GM12878 (cell line): Measurements from ENCODE around the gene GUCY1A2. TPM values are rescaled to one million over a fixed set of nuclear protein-coding genes. Genes with fewer than 3 reads are reported as not detected.

Experiments
- ATAC-seq: fragments of 200-7000 bp; cut with Tn5 transposase; 3 replicates; pipeline ENCODE4 v1.9.1; 2020; ENCODE audit warnings: mild to moderate bottlenecking, moderate library complexity
- BruUV-seq: library from RNA; stranded (reverse); fragments of 400-500 nt; replicated peaks from 2 replicates; lab custom pipeline; 2021; lab: Mats Ljungman, UMichigan
- CTCF ChIA-PET: fragments of 300-600 bp; sonication (Branson Sonifier 250); formaldehyde crosslinking; extraction: SDS; loops from one replicate; lab custom pipeline; 2021; ENCODE audit warnings: inconsistent platforms; lab: Yijun Ruan, JAX
- POLR2A ChIA-PET: fragments of 350-600 bp; formaldehyde crosslinking; extraction: SDS; loops from one replicate; lab custom pipeline; 2021; ENCODE audit warnings: inconsistent platforms; lab: Charles Lee
- RAD21 ChIA-PET: fragments of 300-600 bp; sonication (Branson Sonifier 250); formaldehyde crosslinking; loops from one replicate; lab custom pipeline; 2023; ENCODE audit warnings: antibody characterized with exemption; ENCODE audit not compliant: unreplicated experiment; lab: Charles Lee
- SMC1A ChIA-PET: fragments of 300-600 bp; sonication (Branson Sonifier 250); formaldehyde crosslinking; loops from one replicate; lab custom pipeline; 2023; ENCODE audit not compliant: unreplicated experiment, uncharacterized antibody; lab: Charles Lee
- DNase-seq: peaks from one replicate; pipeline ENCODE4 v3.0.0-alpha.2; 2011; ENCODE audit warnings: low read depth, low spot score
- FAIRE-seq: peaks from 3 replicates; lab custom pipeline; 2011; peaks lifted over from hg19 to GRCh38; lab: Jason Lieb, UNC
- H2AFZ ChIP-seq: 2 replicates; pipeline ENCODE4 v1.6.0; 2011; ENCODE audit warnings: low read depth, low read length, control low read depth; ENCODE audit not compliant: control insufficient read depth
- H3K27ac ChIP-seq: 2 replicates; pipeline ENCODE4 v1.5.1; 2011; ENCODE audit warnings: control low read depth; ENCODE audit not compliant: control insufficient read depth, insufficient read depth
- H3K27me3 ChIP-seq, 2 experiments: replicated peaks in 1 of 2; 2 replicates each; pipeline versions ENCODE4 v1.6.0 to v1.6.1; 2011; ENCODE audit warnings: low read length in 1 of 2; ENCODE audit not compliant: control insufficient read depth in 2 of 2, insufficient read depth in 2 of 2
- H3K36me3 ChIP-seq, 2 experiments: 2 replicates each; pipeline ENCODE4 v1.5.1; 2011; ENCODE audit warnings: low read length in 1 of 2; ENCODE audit not compliant: control insufficient read depth in 2 of 2, insufficient read depth in 2 of 2
- H3K4me1 ChIP-seq: 2 replicates; pipeline ENCODE4 v1.6.1; 2011; ENCODE audit warnings: mild to moderate bottlenecking, low read length, moderate library complexity, mixed read lengths; ENCODE audit not compliant: control insufficient read depth, insufficient read depth
- H3K4me2 ChIP-seq: 2 replicates; pipeline ENCODE4 v1.6.0; 2011; ENCODE audit warnings: control low read depth; ENCODE audit not compliant: control insufficient read depth, insufficient read depth
- H3K4me3 ChIP-seq: fragments of 200-600 bp; sonication (generic); 2 replicates; pipeline ENCODE4 v1.5.1; 2016
- H3K79me2 ChIP-seq: 2 replicates; pipeline ENCODE4 v1.6.0; 2011; ENCODE audit warnings: low read length; ENCODE audit not compliant: control insufficient read depth, insufficient read depth
- H3K9ac ChIP-seq: 2 replicates; pipeline ENCODE4 v1.8.0; 2011; ENCODE audit warnings: low read length, control low read depth, mixed read lengths; ENCODE audit not compliant: control insufficient read depth, insufficient read depth
- H3K9me3 ChIP-seq: replicated peaks from 3 replicates; pipeline ENCODE4 v1.5.1; 2011; ENCODE audit warnings: mild to moderate bottlenecking, low read length; ENCODE audit not compliant: control insufficient read depth, insufficient read depth
- H4K20me1 ChIP-seq: 2 replicates; pipeline ENCODE4 v1.6.0; 2011; ENCODE audit not compliant: control insufficient read depth, insufficient read depth
- BMI1 ChIP-seq: fragments of 450-650 bp; IDR thresholded peaks from 2 replicates; pipeline ENCODE4 v1.6.1; 2016; ENCODE audit warnings: mild to moderate bottlenecking, moderate library complexity, borderline replicate concordance
- MTA2 ChIP-seq: fragments of 450-650 bp; IDR thresholded peaks from 2 replicates; pipeline ENCODE4 v1.6.1; 2016; ENCODE audit warnings: low read depth, mild to moderate bottlenecking, moderate library complexity
- NBN ChIP-seq: fragments of 450-650 bp; IDR thresholded peaks from 2 replicates; pipeline ENCODE4 v1.6.1; 2016
- NFXL1 ChIP-seq: fragments of 450-650 bp; IDR thresholded peaks from 2 replicates; pipeline ENCODE4 v1.6.1; 2017; ENCODE audit warnings: antibody characterized with exemption, mild to moderate bottlenecking, borderline replicate concordance
- NFYB ChIP-seq: IDR thresholded peaks from 2 replicates; pipeline ENCODE4 v1.6.1; 2011; ENCODE audit warnings: low read depth, mild to moderate bottlenecking, low read length, improper control_type of control experiment, moderate library complexity; ENCODE audit not compliant: insufficient read depth
- RB1 ChIP-seq: fragments of 450-650 bp; formaldehyde crosslinking; IDR thresholded peaks from 2 replicates; pipeline ENCODE4 v1.6.1; 2017; ENCODE audit warnings: mild to moderate bottlenecking, borderline replicate concordance
- SMARCA5 ChIP-seq: fragments of 450-650 bp; IDR thresholded peaks from 2 replicates; pipeline ENCODE4 v1.6.1; 2017; ENCODE audit warnings: mild to moderate bottlenecking
- TCF3 ChIP-seq: IDR thresholded peaks from 2 replicates; pipeline ENCODE4 v1.6.1; 2012; ENCODE audit warnings: low read depth, mild to moderate bottlenecking, low read length, borderline replicate concordance; ENCODE audit not compliant: insufficient read depth
- ZNF622 ChIP-seq: fragments of 450-650 bp; IDR thresholded peaks from 2 replicates; pipeline ENCODE4 v1.6.1; 2017; ENCODE audit warnings: mild to moderate bottlenecking, inconsistent platforms
- ZZZ3 ChIP-seq: IDR thresholded peaks from 2 replicates; pipeline ENCODE4 v1.6.1; 2011; ENCODE audit warnings: low read depth; ENCODE audit not compliant: control insufficient read depth, insufficient read length
- WGBS: methylation state at CpG from one replicate; pipeline ENCODE4 v1.1.6; 2016; ENCODE audit warnings: low lambda C conversion rate; ENCODE audit not compliant: insufficient replicate concordance, insufficient coverage; ENCODE audit errors: missing lambda C conversion rate; 5-methylcytosine and 5-hydroxymethylcytosine counted together
- in situ Hi-C: fragments of 300-500 bp; cut with MboI; formaldehyde crosslinking; loops from 9 replicates; pipeline ENCODE4 v1.14.3; 2018; ENCODE audit warnings: mixed read lengths
- intact Hi-C: fragments of 100-400 bp; cut with micrococcal nuclease; formaldehyde crosslinking; loops from one replicate; pipeline ENCODE4 v1.14.2; 2022; ENCODE audit not compliant: unreplicated experiment
- polyA plus RNA-seq, 11 experiments: library from polyadenylated mRNA; depleted of rRNA in 4 of 11; unstranded in 6 of 11; stranded (reverse) in 5 of 11; fragments of >200 nt; fragmentation: Nextera tagmentation in 4 of 11; fragmentation: Illumina TruSeq in 1 of 11; extraction: Ambion mirVana in 4 of 11; extraction: Trizol in 1 of 11; gene quantifications; 1 replicate in 1 of 11; 2 replicates in 10 of 11; pipeline versions ENCODE4 v1.2.1 to v1.2.3, GENCODE V29; 2011 to 2016; ENCODE audit warnings: inconsistent platforms in 2 of 11, missing spikeins in 2 of 11, low read depth in 1 of 11
- total RNA-seq, 4 experiments: library from RNA; depleted of rRNA in 3 of 4; stranded (reverse); fragments of >200 nt in 3 of 4; fragmentation: Illumina TruSeq in 1 of 4; extraction: Trizol in 1 of 4; gene quantifications; 2 replicates each; pipeline versions ENCODE4 v1.2.1 to v1.2.3, GENCODE V29; 2013 to 2021
- TF ChIP-seq, protein P1 (sequence below): IDR thresholded peaks from 2 replicates; pipeline ENCODE4 v1.6.1; 2012; ENCODE audit warnings: low read depth, low read length, improper control_type of control experiment
- TF ChIP-seq, protein P2 (sequence below): fragments of 450-650 bp; IDR thresholded peaks from 2 replicates; pipeline ENCODE4 v1.6.1; 2017; ENCODE audit warnings: borderline replicate concordance
- TF ChIP-seq, protein P3 (sequence below): fragments of 450-650 bp; IDR thresholded peaks from 2 replicates; pipeline ENCODE4 v1.6.1; 2018; ENCODE audit warnings: mild to moderate bottlenecking, low read depth, moderate library complexity; ENCODE audit not compliant: partially characterized antibody

GUCY1A2 gene
- total and polyA plus RNA-seq, 10 of the 15 experiments (the other 5 are each of a cell fraction or from before 2014, with no cell fraction given): under 0.01 to 0.03 (median under 0.01) TPM; not detected in 4

DNA sequence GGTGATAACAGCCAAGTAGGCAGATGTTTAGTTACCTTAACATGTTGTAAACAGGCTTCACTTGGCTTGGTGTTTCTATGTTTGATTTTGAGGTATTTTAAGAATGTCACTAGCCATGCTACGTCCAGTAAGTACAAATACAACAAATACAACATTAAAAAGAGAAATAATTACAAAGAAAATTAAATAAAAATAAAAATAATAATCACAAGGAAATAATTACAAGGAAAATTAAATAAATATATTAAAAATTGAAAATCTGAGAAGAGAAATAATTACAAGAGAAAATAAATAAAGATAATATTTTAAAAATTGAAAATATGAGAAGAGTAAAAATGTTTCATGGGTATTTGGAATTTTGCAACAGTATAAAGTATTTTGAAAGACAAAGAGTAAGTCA, 103.9 kb downstream of the GUCY1A2 start:
- no peak for DNase-seq
- no peak for FAIRE-seq
- Histone ChIP-seq H3K4me1 (no peaks in the 10 kb centered on the region), H3K9ac (no peak overlapping the region), H3K27ac (no peak overlapping the region), H3K36me3 (no peaks in the 10 kb centered on the region), H3K4me2 (no peak overlapping the region), H3K27me3 (no peaks in the 10 kb centered on the region), H3K9me3 (no peaks in the 10 kb centered on the region), H3K4me3 (no peak overlapping the region), H2AFZ (no peak overlapping the region), H3K79me2 (no peaks in the 10 kb centered on the region), H4K20me1 (no peaks in the 10 kb centered on the region)
- ATAC-seq: no peak
- 0% methylated on average over 1 of the region's 1 CpG for WGBS
- POLR2A ChIA-PET: no interaction called here
- TF ChIP-seq, protein P1, sequence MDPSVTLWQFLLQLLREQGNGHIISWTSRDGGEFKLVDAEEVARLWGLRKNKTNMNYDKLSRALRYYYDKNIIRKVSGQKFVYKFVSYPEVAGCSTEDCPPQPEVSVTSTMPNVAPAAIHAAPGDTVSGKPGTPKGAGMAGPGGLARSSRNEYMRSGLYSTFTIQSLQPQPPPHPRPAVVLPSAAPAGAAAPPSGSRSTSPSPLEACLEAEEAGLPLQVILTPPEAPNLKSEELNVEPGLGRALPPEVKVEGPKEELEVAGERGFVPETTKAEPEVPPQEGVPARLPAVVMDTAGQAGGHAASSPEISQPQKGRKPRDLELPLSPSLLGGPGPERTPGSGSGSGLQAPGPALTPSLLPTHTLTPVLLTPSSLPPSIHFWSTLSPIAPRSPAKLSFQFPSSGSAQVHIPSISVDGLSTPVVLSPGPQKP: no peak
- TF ChIP-seq BMI1 (no peak), MTA2 (no peak)
- TF ChIP-seq, protein P2, sequence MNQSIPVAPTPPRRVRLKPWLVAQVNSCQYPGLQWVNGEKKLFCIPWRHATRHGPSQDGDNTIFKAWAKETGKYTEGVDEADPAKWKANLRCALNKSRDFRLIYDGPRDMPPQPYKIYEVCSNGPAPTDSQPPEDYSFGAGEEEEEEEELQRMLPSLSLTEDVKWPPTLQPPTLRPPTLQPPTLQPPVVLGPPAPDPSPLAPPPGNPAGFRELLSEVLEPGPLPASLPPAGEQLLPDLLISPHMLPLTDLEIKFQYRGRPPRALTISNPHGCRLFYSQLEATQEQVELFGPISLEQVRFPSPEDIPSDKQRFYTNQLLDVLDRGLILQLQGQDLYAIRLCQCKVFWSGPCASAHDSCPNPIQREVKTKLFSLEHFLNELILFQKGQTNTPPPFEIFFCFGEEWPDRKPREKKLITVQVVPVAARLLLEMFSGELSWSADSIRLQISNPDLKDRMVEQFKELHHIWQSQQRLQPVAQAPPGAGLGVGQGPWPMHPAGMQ: no peak
- CTCF ChIA-PET: no interaction called here
- in situ Hi-C loops (no loop called here), intact Hi-C loops (no loop called here)
- no TSS peak for BruUV-seq
- SMC1A ChIA-PET: no interaction called here
- RAD21 ChIA-PET: no interaction called here

DNA sequence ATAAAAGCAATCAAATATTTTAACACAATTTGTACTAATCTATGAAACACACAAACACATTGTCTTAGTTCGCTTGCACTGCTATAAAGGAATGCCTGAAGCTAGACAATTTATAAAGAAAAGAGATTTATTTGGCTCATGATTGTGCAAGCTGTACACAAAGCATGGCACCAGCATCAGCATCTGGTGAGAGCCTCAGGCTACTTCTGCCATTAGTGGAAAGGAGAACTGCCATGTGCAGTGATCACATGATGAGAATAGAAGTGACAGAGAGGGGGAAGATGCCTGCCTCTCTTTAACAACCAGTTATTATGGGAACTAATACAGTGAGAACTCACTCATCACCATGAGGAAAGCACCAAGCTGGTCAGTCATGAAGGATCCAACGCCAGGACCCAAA, 105.1 kb downstream of the GUCY1A2 start:
- no peak overlapping the region for H3K4me3 ChIP-seq
- H3K9ac ChIP-seq: no peak overlapping the region
- no peaks in the 10 kb centered on the region for H3K4me1 ChIP-seq
- ChIA-PET SMC1A (no interaction called here), CTCF (no interaction called here), POLR2A (no interaction called here), RAD21 (no interaction called here)
- DNase-seq (no peak), FAIRE-seq (no peak), ATAC-seq (no peak)
- BruUV-seq: no TSS peak
- no peaks in the 10 kb centered on the region for H3K9me3 ChIP-seq
- no peak overlapping the region for H3K27ac ChIP-seq
- WGBS: 9% methylated on average over 2 of the region's 2 CpGs
- in situ Hi-C loops: no loop called here
- TF ChIP-seq, protein P3, sequence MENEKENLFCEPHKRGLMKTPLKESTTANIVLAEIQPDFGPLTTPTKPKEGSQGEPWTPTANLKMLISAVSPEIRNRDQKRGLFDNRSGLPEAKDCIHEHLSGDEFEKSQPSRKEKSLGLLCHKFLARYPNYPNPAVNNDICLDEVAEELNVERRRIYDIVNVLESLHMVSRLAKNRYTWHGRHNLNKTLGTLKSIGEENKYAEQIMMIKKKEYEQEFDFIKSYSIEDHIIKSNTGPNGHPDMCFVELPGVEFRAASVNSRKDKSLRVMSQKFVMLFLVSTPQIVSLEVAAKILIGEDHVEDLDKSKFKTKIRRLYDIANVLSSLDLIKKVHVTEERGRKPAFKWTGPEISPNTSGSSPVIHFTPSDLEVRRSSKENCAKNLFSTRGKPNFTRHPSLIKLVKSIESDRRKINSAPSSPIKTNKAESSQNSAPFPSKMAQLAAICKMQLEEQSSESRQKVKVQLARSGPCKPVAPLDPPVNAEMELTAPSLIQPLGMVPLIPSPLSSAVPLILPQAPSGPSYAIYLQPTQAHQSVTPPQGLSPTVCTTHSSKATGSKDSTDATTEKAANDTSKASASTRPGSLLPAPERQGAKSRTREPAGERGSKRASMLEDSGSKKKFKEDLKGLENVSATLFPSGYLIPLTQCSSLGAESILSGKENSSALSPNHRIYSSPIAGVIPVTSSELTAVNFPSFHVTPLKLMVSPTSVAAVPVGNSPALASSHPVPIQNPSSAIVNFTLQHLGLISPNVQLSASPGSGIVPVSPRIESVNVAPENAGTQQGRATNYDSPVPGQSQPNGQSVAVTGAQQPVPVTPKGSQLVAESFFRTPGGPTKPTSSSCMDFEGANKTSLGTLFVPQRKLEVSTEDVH: no peak
- TF ChIP-seq RB1 (no peak), NBN (no peak), TCF3 (no peak), NFYB (no peak), ZZZ3 (no peak), ZNF622 (no peak), NFXL1 (no peak), SMARCA5 (no peak)
- intact Hi-C loops: no loop called here
- H4K20me1 ChIP-seq: no peaks in the 10 kb centered on the region
- H3K4me2 ChIP-seq: no peak overlapping the region
- no peaks in the 10 kb centered on the region for H3K27me3 ChIP-seq
- no peak overlapping the region for H2AFZ ChIP-seq
- H3K36me3 ChIP-seq: no peaks in the 10 kb centered on the region
- H3K79me2 ChIP-seq: no peaks in the 10 kb centered on the region
